B cell (primary cell): ENCODE results near the gene RERE.

ENCODE experiments used
- EZH2 ChIP-seq: IDR thresholded peaks from 2 replicates; pipeline ENCODE4 v1.6.1; 2012; ENCODE audit warnings: borderline replicate concordance, low read depth, mild to moderate bottlenecking, moderate library complexity, low read length; ENCODE audit not compliant: insufficient read depth, poor library complexity, severe bottlenecking
- TF ChIP-seq, protein P1 (sequence below): fragments of 200-600 bp; IDR thresholded peaks from one replicate; pipeline ENCODE4 v1.8.0; 2022; ENCODE audit warnings: antibody characterized with exemption, mild to moderate bottlenecking

DNA sequence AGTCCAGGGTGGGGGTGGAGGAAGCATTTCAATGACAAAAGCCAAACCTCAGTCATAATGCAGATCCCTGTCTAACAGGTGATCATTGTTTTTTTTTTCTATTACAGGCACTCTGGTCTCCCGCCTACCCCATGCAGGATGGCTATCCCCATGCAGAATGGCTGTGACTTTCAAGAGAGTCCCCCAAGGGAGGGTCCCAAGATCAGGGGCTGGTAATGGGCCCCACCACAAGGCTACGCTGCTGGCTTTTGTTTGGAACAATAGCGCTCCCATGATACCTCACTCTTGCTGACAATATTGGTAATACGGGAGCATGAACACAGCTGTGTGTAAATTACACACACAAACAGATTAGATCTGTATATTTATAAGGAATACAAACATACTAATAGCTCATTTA is 380.1 kb downstream of the RERE start:
- TF ChIP-seq, protein P1, sequence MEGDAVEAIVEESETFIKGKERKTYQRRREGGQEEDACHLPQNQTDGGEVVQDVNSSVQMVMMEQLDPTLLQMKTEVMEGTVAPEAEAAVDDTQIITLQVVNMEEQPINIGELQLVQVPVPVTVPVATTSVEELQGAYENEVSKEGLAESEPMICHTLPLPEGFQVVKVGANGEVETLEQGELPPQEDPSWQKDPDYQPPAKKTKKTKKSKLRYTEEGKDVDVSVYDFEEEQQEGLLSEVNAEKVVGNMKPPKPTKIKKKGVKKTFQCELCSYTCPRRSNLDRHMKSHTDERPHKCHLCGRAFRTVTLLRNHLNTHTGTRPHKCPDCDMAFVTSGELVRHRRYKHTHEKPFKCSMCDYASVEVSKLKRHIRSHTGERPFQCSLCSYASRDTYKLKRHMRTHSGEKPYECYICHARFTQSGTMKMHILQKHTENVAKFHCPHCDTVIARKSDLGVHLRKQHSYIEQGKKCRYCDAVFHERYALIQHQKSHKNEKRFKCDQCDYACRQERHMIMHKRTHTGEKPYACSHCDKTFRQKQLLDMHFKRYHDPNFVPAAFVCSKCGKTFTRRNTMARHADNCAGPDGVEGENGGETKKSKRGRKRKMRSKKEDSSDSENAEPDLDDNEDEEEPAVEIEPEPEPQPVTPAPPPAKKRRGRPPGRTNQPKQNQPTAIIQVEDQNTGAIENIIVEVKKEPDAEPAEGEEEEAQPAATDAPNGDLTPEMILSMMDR = no peak
- TF ChIP-seq EZH2 = no peak
